ENCODE data around the gene MRTFA.

- TF ChIP-seq POLR2A (IDR thresholded peaks at IDR 0.05) (no peak), CTCF (IDR thresholded peaks at IDR 0.05) (no peak)
These were observed 9.2 kb upstream of the MRTFA start for GRCh38 chr22:40645579-40646197.

Data from lower leg skin (tissue), 3 donors.